GM23338 (cell line): Measurements from ENCODE around the gene NPM1. TPM values are rescaled to one million over a fixed set of nuclear protein-coding genes. Genes with fewer than 3 reads are reported as not detected.

Experiments
- ATAC-seq: fragments of 200-7000 bp; cut with Tn5 transposase; 3 replicates; pipeline ENCODE4 v1.9.1; 2020
- DNase-seq: peaks from one replicate; pipeline ENCODE4 v3.0.0-alpha.2; 2015; ENCODE audit warnings: low spot score
- H2AFZ ChIP-seq: fragments of 200-600 bp; sonication (generic); 2 replicates; pipeline ENCODE4 v1.8.0; 2016; ENCODE audit warnings: antibody characterized with exemption, mild to moderate bottlenecking, moderate library complexity
- H3F3A ChIP-seq: fragments of 200-600 bp; sonication (generic); replicated peaks from 2 replicates; pipeline ENCODE4 v1.8.0; 2017; ENCODE audit warnings: antibody characterized with exemption, mixed run types, low read depth
- H3K27ac ChIP-seq: fragments of 200-600 bp; sonication (generic); 2 replicates; pipeline ENCODE4 v1.6.1; 2016; ENCODE audit warnings: low read depth
- H3K27me3 ChIP-seq: fragments of 200-600 bp; sonication (generic); 2 replicates; pipeline ENCODE4 v1.8.0; 2016; ENCODE audit warnings: mild to moderate bottlenecking, mixed run types, moderate library complexity; ENCODE audit not compliant: insufficient read depth
- H3K36me3 ChIP-seq: fragments of 200-600 bp; sonication (generic); 2 replicates; pipeline ENCODE4 v1.8.0; 2016; ENCODE audit warnings: mild to moderate bottlenecking; ENCODE audit not compliant: insufficient read depth
- H3K4me1 ChIP-seq: fragments of 200-600 bp; sonication (generic); 2 replicates; pipeline ENCODE4 v1.8.0; 2016; ENCODE audit warnings: mild to moderate bottlenecking, moderate library complexity; ENCODE audit not compliant: insufficient read depth
- H3K4me2 ChIP-seq: fragments of 200-600 bp; sonication (generic); 2 replicates; pipeline ENCODE4 v1.7.1; 2017; ENCODE audit warnings: mixed run types
- H3K4me3 ChIP-seq: fragments of 200-600 bp; sonication (generic); 2 replicates; pipeline ENCODE4 v1.6.1; 2016; ENCODE audit warnings: mixed run types
- H3K79me2 ChIP-seq: fragments of 200-600 bp; sonication (generic); replicated peaks from 2 replicates; pipeline ENCODE4 v1.8.0; 2017; ENCODE audit warnings: mild to moderate bottlenecking; ENCODE audit not compliant: insufficient read depth
- H3K9me2 ChIP-seq: fragments of 200-600 bp; sonication (generic); 2 replicates; pipeline ENCODE4 v1.8.0; 2017; ENCODE audit not compliant: insufficient read depth
- H4K20me1 ChIP-seq: fragments of 200-600 bp; sonication (generic); replicated peaks from 2 replicates; pipeline ENCODE4 v1.8.0; 2017; ENCODE audit warnings: mild to moderate bottlenecking; ENCODE audit not compliant: insufficient read depth
- H3K27ac Mint-ChIP-seq: 2 replicates; pipeline ENCODE4 v1.8.0; 2020; ENCODE audit warnings: inconsistent platforms, mild to moderate bottlenecking, moderate library complexity, mixed read lengths
- H3K27me3 Mint-ChIP-seq: 3 replicates; pipeline ENCODE4 v1.8.0; 2022; ENCODE audit warnings: low read depth, mild to moderate bottlenecking, moderate library complexity, mixed read lengths, inconsistent platforms; ENCODE audit not compliant: insufficient read depth, poor library complexity
- H3K36me3 Mint-ChIP-seq: 3 replicates; pipeline ENCODE4 v1.8.0; 2021; ENCODE audit warnings: low read depth, mild to moderate bottlenecking, inconsistent platforms, moderate library complexity, mixed read lengths
- H3K4me1 Mint-ChIP-seq: 3 replicates; pipeline ENCODE4 v1.8.0; 2020; ENCODE audit warnings: mild to moderate bottlenecking, inconsistent platforms, mixed read lengths
- H3K4me3 Mint-ChIP-seq: 3 replicates; pipeline ENCODE4 v1.8.0; 2021; ENCODE audit warnings: moderate library complexity, mild to moderate bottlenecking, inconsistent platforms, mixed read lengths
- H3K9me3 Mint-ChIP-seq: 3 replicates; pipeline ENCODE4 v1.8.0; 2020; ENCODE audit warnings: moderate library complexity, mild to moderate bottlenecking, inconsistent platforms, mixed read lengths
- CREB1 ChIP-seq: fragments of 250-450 bp; sonication (Bioruptor Pico); IDR thresholded peaks from 2 replicates; pipeline ENCODE4 v1.5.0; 2020; ENCODE audit warnings: low read depth, mild to moderate bottlenecking, moderate library complexity
- CTCF ChIP-seq, 2 experiments: fragments of 200-600 bp in 1 of 2; sonication (generic) in 1 of 2; conservative IDR thresholded peaks; 2 replicates each; pipeline versions ENCODE4 v1.5.1 to v1.6.1; 2016 to 2017; ENCODE audit warnings: antibody characterized with exemption in 2 of 2, low read depth in 2 of 2, mild to moderate bottlenecking in 2 of 2, moderate library complexity in 1 of 2
- EZH2 ChIP-seq: fragments of 200-600 bp; sonication (generic); IDR thresholded peaks from one replicate; pipeline ENCODE4 v1.8.0; 2017; ENCODE audit warnings: antibody characterized with exemption, mild to moderate bottlenecking, low read depth; ENCODE audit not compliant: unreplicated experiment
- EZH2phosphoT487 ChIP-seq: fragments of 200-600 bp; sonication (generic); IDR thresholded peaks from one replicate; pipeline ENCODE4 v1.8.1; 2018; ENCODE audit warnings: antibody characterized with exemption; ENCODE audit not compliant: unreplicated experiment
- JUNB ChIP-seq: IDR thresholded peaks from one replicate; pipeline ENCODE4 v1.6.1; 2016; ENCODE audit warnings: antibody characterized with exemption; ENCODE audit not compliant: unreplicated experiment
- NANOG ChIP-seq: IDR thresholded peaks from 2 replicates; pipeline ENCODE4 v1.6.1; 2016; ENCODE audit warnings: antibody characterized with exemption, borderline replicate concordance
- POLR2AphosphoS5 ChIP-seq: IDR thresholded peaks from 2 replicates; pipeline ENCODE4 v1.6.1; 2016; ENCODE audit warnings: antibody characterized with exemption, low read depth
- REST ChIP-seq: IDR thresholded peaks from one replicate; pipeline ENCODE4 v1.6.1; 2018; ENCODE audit warnings: antibody characterized with exemption; ENCODE audit not compliant: unreplicated experiment
- STAT1 ChIP-seq: IDR thresholded peaks from one replicate; pipeline ENCODE4 v1.6.1; 2016; ENCODE audit warnings: antibody characterized with exemption; ENCODE audit not compliant: unreplicated experiment
- ZNF114 ChIP-seq: fragments of 250-450 bp; sonication (Bioruptor Pico); IDR thresholded peaks from 2 replicates; pipeline ENCODE4 v1.5.0; 2020; ENCODE audit warnings: mild to moderate bottlenecking, moderate library complexity
- ZNF331 ChIP-seq: fragments of 250-450 bp; sonication (Bioruptor Pico); IDR thresholded peaks from 2 replicates; pipeline ENCODE4 v1.5.0; 2020; ENCODE audit warnings: low read depth, mild to moderate bottlenecking, moderate library complexity
- ZNF462 ChIP-seq: fragments of 250-450 bp; sonication (Bioruptor Pico); IDR thresholded peaks from 2 replicates; pipeline ENCODE4 v1.5.0; 2020; ENCODE audit warnings: mild to moderate bottlenecking, moderate library complexity
- polyA plus RNA-seq: library from polyadenylated mRNA; unstranded; fragments of >200 nt; fragmentation: Nextera tagmentation; extraction: Ambion mirVana; gene quantifications from 2 replicates; pipeline ENCODE4 v1.2.1, GENCODE V29; 2016
- total RNA-seq: library from RNA; depleted of rRNA; stranded (reverse); fragments of >200 nt; shearing (Covaris generic); gene quantifications from 2 replicates; pipeline ENCODE4 v1.2.3, GENCODE V29; 2014
- TF ChIP-seq, protein P1 (sequence below): IDR thresholded peaks from 2 replicates; pipeline ENCODE4 v1.6.1; 2016; ENCODE audit warnings: antibody characterized with exemption

The NPM1 gene
- total and polyA plus RNA-seq, 2 experiments from 2014 or later, result 3,739 to 5,242 TPM

GRCh38 chr5:171397599-171397998 is 9.9 kb downstream of the NPM1 start:
- peaks cover 69% of the 10 kb centered on the region for H3F3A ChIP-seq
- Mint-ChIP-seq H3K4me3 (peak overlapping the region; percentile 32; the same call in 2 of the 3 replicates), H3K36me3 (peaks cover 97% of the 10 kb centered on the region), H3K27me3 (peaks cover 37% of the 10 kb centered on the region), H3K4me1 (peaks cover 56% of the 10 kb centered on the region), H3K27ac (no peak overlapping the region; the same call in 1 of the 2 replicates), H3K9me3 (peaks cover 3% of the 10 kb centered on the region; the same call in 1 of the 3 replicates)
- no peak for ATAC-seq
- peak overlapping the region; percentile 36 for H3K4me2 ChIP-seq
- no peaks in the 10 kb centered on the region for H3K9me2 ChIP-seq
- H4K20me1 ChIP-seq, result peaks cover 94% of the 10 kb centered on the region
- H3K27me3 ChIP-seq, result no peaks in the 10 kb centered on the region
- peaks cover 95% of the 10 kb centered on the region for H3K79me2 ChIP-seq
- peak overlapping the region; percentile 30; the same call in 1 of the 2 replicates for H3K4me3 ChIP-seq
- H3K4me1 ChIP-seq, result peaks cover 57% of the 10 kb centered on the region
- H2AFZ ChIP-seq, result no peak overlapping the region
- no peak for DNase-seq
- H3K36me3 ChIP-seq, result peaks cover 95% of the 10 kb centered on the region
- H3K27ac ChIP-seq, result no peak overlapping the region
- no peak for TF ChIP-seq EZH2
- TF ChIP-seq ZNF331 (CRISPR knock-in tag), result no peak
- TF ChIP-seq ZNF114 (CRISPR knock-in tag), result no peak
- TF ChIP-seq ZNF462 (CRISPR knock-in tag), result no peak
- no peak for TF ChIP-seq REST
- TF ChIP-seq EZH2phosphoT487, result no peak
- no peak for TF ChIP-seq CTCF (conservative IDR thresholded peaks at IDR 0.05; ENCODE audit: low read depth in 2 of 2)
- TF ChIP-seq CREB1 (CRISPR knock-in tag), result no peak
- TF ChIP-seq JUNB, result no peak
- TF ChIP-seq STAT1, result no peak
- no peak for TF ChIP-seq POLR2AphosphoS5
- no peak for TF ChIP-seq NANOG
- TF ChIP-seq, protein P1, sequence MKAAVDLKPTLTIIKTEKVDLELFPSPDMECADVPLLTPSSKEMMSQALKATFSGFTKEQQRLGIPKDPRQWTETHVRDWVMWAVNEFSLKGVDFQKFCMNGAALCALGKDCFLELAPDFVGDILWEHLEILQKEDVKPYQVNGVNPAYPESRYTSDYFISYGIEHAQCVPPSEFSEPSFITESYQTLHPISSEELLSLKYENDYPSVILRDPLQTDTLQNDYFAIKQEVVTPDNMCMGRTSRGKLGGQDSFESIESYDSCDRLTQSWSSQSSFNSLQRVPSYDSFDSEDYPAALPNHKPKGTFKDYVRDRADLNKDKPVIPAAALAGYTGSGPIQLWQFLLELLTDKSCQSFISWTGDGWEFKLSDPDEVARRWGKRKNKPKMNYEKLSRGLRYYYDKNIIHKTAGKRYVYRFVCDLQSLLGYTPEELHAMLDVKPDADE, result no peak
